Measurements from ENCODE around the gene MYCT1.

DNA sequence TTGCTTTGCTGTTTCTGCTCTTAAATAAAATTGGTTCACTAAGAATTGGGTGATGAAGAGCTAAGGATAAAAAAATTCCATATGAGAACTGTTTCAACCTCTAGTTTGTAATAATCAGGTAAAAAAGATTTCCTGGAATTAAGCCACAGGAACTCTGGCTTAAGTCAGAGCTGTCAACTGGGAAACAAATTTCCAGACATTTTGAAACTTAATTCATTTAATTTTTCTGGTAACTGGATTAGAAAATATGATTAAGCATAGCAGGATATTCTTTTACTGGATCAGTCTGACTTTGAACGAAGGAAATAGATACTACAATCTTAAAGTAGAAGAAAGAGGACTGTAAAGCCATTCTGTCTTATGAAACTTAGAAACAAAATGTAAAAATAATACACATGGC, 51.6 kb downstream of the MYCT1 start:
- TF ChIP-seq ZNF302 (tag by site-specific recombination; IDR thresholded peaks at IDR 0.05; ENCODE audit: low read depth) (no peak), ZNF600 (tag by site-specific recombination; IDR thresholded peaks at IDR 0.05) (no peak)

All from HEK293 (cell line).